Upper lobe of left lung (tissue), 6 donors: ENCODE measurements around the gene GMDS. TPM values are rescaled to one million over a fixed set of nuclear protein-coding genes. Genes with fewer than 3 reads are reported as not detected.

Source experiments
- ATAC-seq, 2 donors: fragments of 200-7000 bp; cut with Tn5 transposase; one replicate each; pipeline ENCODE4 v1.9.1; 2022; ENCODE audit warnings: mild to moderate bottlenecking in 2 of 2, moderate library complexity in 2 of 2; ENCODE audit not compliant: low FRiP score in 2 of 2
- DNase-seq, 2 donors: peaks; one replicate each; pipeline ENCODE4 v3.0.0-alpha.2; 2019 to 2020
- H3K27ac ChIP-seq, 4 donors: fragments of 200-600 bp; sonication (generic); one replicate each; pipeline ENCODE4 v1.5.1; 2016 to 2019
- H3K27me3 ChIP-seq, 4 donors: fragments of 200-600 bp; sonication (generic); one replicate each; pipeline ENCODE4 v1.5.1; 2017 to 2019
- H3K36me3 ChIP-seq, 4 donors: fragments of 200-600 bp; sonication (generic); one replicate each; pipeline ENCODE4 v1.5.1; 2016 to 2019
- H3K4me1 ChIP-seq, 4 donors: fragments of 200-600 bp; sonication (generic); one replicate each; pipeline ENCODE4 v1.5.1; 2018 to 2019
- H3K4me3 ChIP-seq, 4 donors: fragments of 200-600 bp; sonication (generic); one replicate each; pipeline ENCODE4 v1.5.1; 2017 to 2019; ENCODE audit warnings: mild to moderate bottlenecking in 2 of 4, moderate library complexity in 1 of 4
- H3K9me3 ChIP-seq, 4 donors: fragments of 200-600 bp; sonication (generic); one replicate each; pipeline ENCODE4 v1.5.1; 2018 to 2019
- CTCF ChIP-seq, 6 experiments: fragments of 450-650 bp in 4 of 6; fragments of 200-600 bp in 2 of 6; sonication (generic) in 2 of 6; IDR thresholded peaks; one replicate each; pipeline ENCODE4 v1.5.1; 2016 to 2019; ENCODE audit warnings: antibody characterized with exemption in 6 of 6
- EP300 ChIP-seq, 4 donors: sonication (generic); formaldehyde crosslinking; IDR thresholded peaks; one replicate each; pipeline ENCODE4 v1.5.1; 2017; ENCODE audit warnings: antibody characterized with exemption in 4 of 4, control low read depth in 2 of 4
- POLR2A ChIP-seq, 4 donors: fragments of 450-650 bp; IDR thresholded peaks; one replicate each; pipeline ENCODE4 v1.5.1; 2016 to 2017; ENCODE audit warnings: antibody characterized with exemption in 4 of 4, mild to moderate bottlenecking in 2 of 4
- POLR2AphosphoS5 ChIP-seq, 2 donors: sonication (generic); formaldehyde crosslinking; IDR thresholded peaks; one replicate each; pipeline ENCODE4 v1.5.1; 2017; ENCODE audit warnings: antibody characterized with exemption in 2 of 2
- WGBS, 2 donors: methylation state at CpG; one replicate each; pipeline ENCODE4 v1.1.5; 2017 to 2018; 5-methylcytosine and 5-hydroxymethylcytosine counted together
- total RNA-seq, 6 donors: library from RNA; depleted of rRNA in 4 of 6; stranded (reverse); fragments of >200 nt in 4 of 6; gene quantifications; one replicate each; pipeline versions ENCODE4 v1.1.0 to v1.2.1, GENCODE V29; 2016 to 2021
- donor health status: DM: no; HTN: no; CAD: no; lungs with moderate emphysema.
- donor health status: DM: no; HTN: yes; CAD: no; lungs with severe emphysema.

GMDS gene
- total RNA-seq, 6 donors from 2014 or later = 7.6 to 17.8 (median 14.1) TPM

- H3K9me3 ChIP-seq = no peaks in the 10 kb centered on the region
- no peak overlapping the region for H3K4me3 ChIP-seq
- no peak overlapping the region for H3K27ac ChIP-seq
- peaks cover 0 to 3% (median 0%) of the 10 kb centered on the region in 4 donors for H3K27me3 ChIP-seq
- ATAC-seq (no peak), DNase-seq (no peak)
- WGBS, 2 donors = 71 to 91% methylated on average over 5 to 6 of the region's 6 CpGs
- peaks cover 6 to 9% (median 7%) of the 10 kb centered on the region in 4 donors for H3K4me1 ChIP-seq
- no peak for TF ChIP-seq POLR2AphosphoS5 (IDR thresholded peaks at IDR 0.05)
- no peak for TF ChIP-seq CTCF (IDR thresholded peaks at IDR 0.05)
- no peak for TF ChIP-seq POLR2A (IDR thresholded peaks at IDR 0.05)
- no peak for TF ChIP-seq EP300 (IDR thresholded peaks at IDR 0.05)
- no peaks in the 10 kb centered on the region for H3K36me3 ChIP-seq
These were observed 653.5 kb downstream of the GMDS start for GRCh38 chr6:1591926-1592325.

- Histone ChIP-seq H3K9me3 (no peaks in the 10 kb centered on the region), H3K4me3 (no peak overlapping the region), H3K4me1 (peaks cover 4 to 7% (median 4%) of the 10 kb centered on the region in 4 donors), H3K27ac (no peak overlapping the region), H3K36me3 (no peaks in the 10 kb centered on the region), H3K27me3 (peaks cover 0 to 3% (median 0%) of the 10 kb centered on the region in 4 donors)
- DNase-seq (no peak), ATAC-seq (no peak)
- TF ChIP-seq EP300 (IDR thresholded peaks at IDR 0.05) (no peak), POLR2A (IDR thresholded peaks at IDR 0.05) (no peak), CTCF (IDR thresholded peaks at IDR 0.05) (no peak), POLR2AphosphoS5 (IDR thresholded peaks at IDR 0.05) (no peak)
- WGBS, 2 donors = 89 to 91% methylated on average over 5 of the region's 5 CpGs
These were observed 654.2 kb downstream of the GMDS start for GRCh38 chr6:1591243-1591642.

- DNase-seq (no peak), ATAC-seq (no peak)
- Histone ChIP-seq H3K36me3 (no peaks in the 10 kb centered on the region), H3K27ac (no peak overlapping the region), H3K4me3 (no peak overlapping the region), H3K27me3 (peaks cover 0 to 3% (median 0%) of the 10 kb centered on the region in 4 donors), H3K4me1 (peaks cover 0 to under 1% (median 0%) of the 10 kb centered on the region in 4 donors), H3K9me3 (no peaks in the 10 kb centered on the region)
- 89 to 91% methylated on average over 9 of the region's 9 CpGs for WGBS, 2 donors
- TF ChIP-seq CTCF (IDR thresholded peaks at IDR 0.05) = no peak
These were observed 654.8 kb downstream of the GMDS start for GRCh38 chr6:1590580-1590979.

GRCh38 chr6:1589208-1589607 is 656.2 kb downstream of the GMDS start:
- no peak for ATAC-seq
- no peak for DNase-seq
- Histone ChIP-seq H3K27me3 (no peaks in the 10 kb centered on the region), H3K4me3 (no peak overlapping the region), H3K27ac (no peak overlapping the region), H3K36me3 (no peaks in the 10 kb centered on the region), H3K4me1 (no peaks in the 10 kb centered on the region), H3K9me3 (no peaks in the 10 kb centered on the region)
- no peak for TF ChIP-seq CTCF (IDR thresholded peaks at IDR 0.05)
- WGBS, 2 donors = 80 to 81% methylated on average over 6 of the region's 6 CpGs

- no peak overlapping the region for H3K4me3 ChIP-seq
- DNase-seq (no peak), ATAC-seq (no peak)
- H3K9me3 ChIP-seq = no peaks in the 10 kb centered on the region
- WGBS, 2 donors = 89 to 91% methylated on average over 12 of the region's 12 CpGs
- H3K4me1 ChIP-seq = no peaks in the 10 kb centered on the region
- TF ChIP-seq CTCF (IDR thresholded peaks at IDR 0.05) = no peak
- TF ChIP-seq EP300 (IDR thresholded peaks at IDR 0.05) = no peak
- TF ChIP-seq POLR2A (IDR thresholded peaks at IDR 0.05) = no peak
- no peak for TF ChIP-seq POLR2AphosphoS5 (IDR thresholded peaks at IDR 0.05)
- no peaks in the 10 kb centered on the region for H3K27me3 ChIP-seq
- H3K36me3 ChIP-seq = no peaks in the 10 kb centered on the region
- H3K27ac ChIP-seq = no peak overlapping the region
These were observed 657.4 kb downstream of the GMDS start for GRCh38 chr6:1587977-1588376.
